ENCODE data around the gene HACD3. TPM values are rescaled to one million over a fixed set of nuclear protein-coding genes. Genes with fewer than 3 reads are reported as not detected.

HACD3 gene
- total and polyA plus RNA-seq, 9 of the 15 experiments (the other 6 are each of a cell fraction or from before 2014, with no cell fraction given): 48.1 to 117 (median 72.8) TPM

- TF ChIP-seq ARID1B (IDR thresholded peaks at IDR 0.05) (peak; percentile 95), TAF1 (IDR thresholded peaks at IDR 0.05; ENCODE audit: control insufficient read depth, extremely low read depth, insufficient read depth, low read length, severe bottlenecking) (no peak), ZSCAN29 (IDR thresholded peaks at IDR 0.05) (no peak), CHAMP1 (IDR thresholded peaks at IDR 0.05) (0 out of 2 replicates have a peak, but pooled peaks have one; percentile 55), JUND (IDR thresholded peaks at IDR 0.05; ENCODE audit: borderline replicate concordance, low read depth, low read length) (peak; percentile 42; the same call in 1 of the 2 replicates), JUND (tag; IDR thresholded peaks at IDR 0.05; ENCODE audit: borderline replicate concordance, low read depth, low read length) (no peak; the same call in 2 of the 3 replicates), ATF3 (IDR thresholded peaks at IDR 0.05) (no peak), ATF3 (CRISPR knock-in tag; conservative IDR thresholded peaks at IDR 0.05) (0 out of 2 replicates have a peak, but pooled peaks have one; percentile 34), TCF7L2 (IDR thresholded peaks at IDR 0.05; ENCODE audit: low read depth, low read length) (no peak), SOX6 (IDR thresholded peaks at IDR 0.05) (peak; percentile 81), RBFOX2 (IDR thresholded peaks at IDR 0.05; ENCODE audit: low read depth, low read length) (no peak), TOE1 (IDR thresholded peaks at IDR 0.05; ENCODE audit: borderline replicate concordance) (peak; percentile 4; the same call in 1 of the 2 replicates), TOE1 (CRISPR knock-in tag; IDR thresholded peaks at IDR 0.05; ENCODE audit: borderline replicate concordance, low read depth) (no peak), TEAD1 (CRISPR knock-in tag; IDR thresholded peaks at IDR 0.05) (no peak), OTX1 (CRISPR knock-in tag; IDR thresholded peaks at IDR 0.05) (no peak), PML (IDR thresholded peaks at IDR 0.05; ENCODE audit: low read length) (peak; percentile 52; the same call in 1 of the 2 replicates), SMARCC2 (IDR thresholded peaks at IDR 0.05; ENCODE audit: low read depth) (peak; percentile 68; the same call in 1 of the 2 replicates), ATF1 (CRISPR knock-in tag; IDR thresholded peaks at IDR 0.05) (no peak), ATF1 (tag; IDR thresholded peaks at IDR 0.05) (no peak), KLF16 (IDR thresholded peaks at IDR 0.05) (0 out of 2 replicates have a peak, but pooled peaks have one; percentile 26), BACH1 (tag; IDR thresholded peaks at IDR 0.05) (0 out of 2 replicates have a peak, but pooled peaks have one; percentile 33), ETS1 (conservative IDR thresholded peaks at IDR 0.05; ENCODE audit: control insufficient read depth, low read depth, low read length) (no peak), NCOA4 (IDR thresholded peaks at IDR 0.05; ENCODE audit: partially characterized antibody) (no peak), PKNOX1 (IDR thresholded peaks at IDR 0.05) (peak; percentile 15; the same call in 1 of the 2 replicates), FOXK1 (CRISPR knock-in tag; IDR thresholded peaks at IDR 0.05; ENCODE audit: borderline replicate concordance) (no peak), POLR2AphosphoS5 (IDR thresholded peaks at IDR 0.05; ENCODE audit: control insufficient read depth, insufficient read depth, low read depth, low read length) (peak; percentile 80)
These were observed 20.9 kb downstream of the HACD3 start (continued) for GRCh38 chr15:65551183-65551582.

All from K562 (cell line).